ENCODE data around the gene TGDS. TPM values are rescaled to one million over a fixed set of nuclear protein-coding genes. Genes with fewer than 3 reads are reported as not detected.

The TGDS gene
- total and polyA plus RNA-seq, 2 of the 8 experiments (the other 6 are each of a cell fraction or from before 2014, with no cell fraction given), result 11.6 to 11.8 TPM

DNA sequence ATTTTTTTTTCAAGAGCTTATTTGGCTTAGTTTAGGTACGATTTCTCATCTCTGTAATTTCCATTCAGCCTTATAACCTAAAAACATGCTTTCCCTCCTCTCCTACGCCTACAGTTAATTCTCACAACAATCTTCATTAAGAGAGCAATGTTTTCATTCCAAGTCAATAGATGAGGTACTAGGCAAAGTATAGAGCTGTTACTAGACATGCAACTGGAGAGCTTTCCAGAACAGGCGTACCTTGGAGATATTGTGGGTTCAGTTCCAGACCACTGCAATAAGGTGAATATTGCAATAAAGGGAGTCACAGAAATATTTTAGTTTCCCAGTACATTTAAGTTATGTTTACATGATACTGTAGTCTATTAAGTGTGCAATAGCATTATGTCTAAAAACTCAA is 34.8 kb downstream of the TGDS start:
- no peaks in the 10 kb centered on the region for H4K20me1 ChIP-seq (replicated peaks in 1 of 2; ENCODE audit: control insufficient read depth in 1 of 2, insufficient read depth in 2 of 2, low read length in 2 of 2)
- ChIA-PET CTCF (ENCODE audit: partially characterized antibody) (no interaction called here), POLR2A (ENCODE audit: partially characterized antibody) (interaction anchor here (0.7 to 1.1 kb wide), 3 partner anchors 8 to 12 kb away, joined by 3 to 5 read pairs (median 3); no protein-coding TSS in a partner anchor)
- no peak overlapping the region for H3K9ac ChIP-seq (replicated peaks in 1 of 4; ENCODE audit: extremely low read depth in 1 of 4, low read depth in 3 of 4, low read length in 3 of 4)
- H2AFZ ChIP-seq (ENCODE audit: low read length), result no peak overlapping the region
- no peak overlapping the region for H2BK5ac ChIP-seq (ENCODE audit: low read depth, low read length)
- no peak overlapping the region for H3K4ac ChIP-seq (replicated peaks; ENCODE audit: insufficient read length, low read depth, low read length)
- no peak overlapping the region for H3K18ac ChIP-seq (ENCODE audit: extremely low read depth, low read length)
- H4K91ac ChIP-seq (replicated peaks; ENCODE audit: insufficient read length, low read length), result no peak overlapping the region
- no peak overlapping the region for H2BK15ac ChIP-seq (ENCODE audit: low read length)
- DNase-seq (ENCODE audit: low read depth in 1 of 2, low spot score in 2 of 2) (no peak), FAIRE-seq (no peak)
- 90% methylated on average over 3 of the region's 3 CpGs; no CpG with 5 or more reads in 1 of the 2 experiments for WGBS, 2 experiments (ENCODE audit: extremely low coverage in 1 of 2, insufficient coverage in 1 of 2, insufficient read length in 1 of 2, insufficient replicate concordance in 2 of 2, low coverage in 1 of 2, low lambda C conversion rate in 2 of 2, missing lambda C conversion rate in 1 of 2)
- H3K79me1 ChIP-seq (ENCODE audit: low read depth, low read length), result no peaks in the 10 kb centered on the region
- no peak overlapping the region for H3K27ac ChIP-seq (ENCODE audit: low read depth, low read length)
- no peak overlapping the region for H3K56ac ChIP-seq (replicated peaks; ENCODE audit: insufficient read length, low read depth, low read length)
- H3K36me3 ChIP-seq (ENCODE audit: control insufficient read depth in 2 of 4, insufficient read depth in 4 of 4, low read length in 3 of 4), result no peaks in the 10 kb centered on the region
- H2AK5ac ChIP-seq (ENCODE audit: low read depth, low read length), result no peak overlapping the region
- no peaks in the 10 kb centered on the region; the same call in 1 of the 2 replicates for H3K23me2 ChIP-seq (ENCODE audit: low read depth, low read length)
- no peak overlapping the region for H3K23ac ChIP-seq (ENCODE audit: insufficient read length)
- no peaks in the 10 kb centered on the region; a peak in 1 of 4 replicates for H3K9me3 ChIP-seq (ENCODE audit: insufficient read depth in 2 of 2, low read depth in 1 of 2, low read length in 1 of 2)
- H4K8ac ChIP-seq (ENCODE audit: extremely low read depth, insufficient read depth, low read length), result no peak overlapping the region
- no peak overlapping the region for H3K4me3 ChIP-seq (ENCODE audit: extremely low read depth in 1 of 4, insufficient read depth in 2 of 4, low read depth in 3 of 4, low read length in 4 of 4)
- H3K4me1 ChIP-seq (replicated peaks in 1 of 4; ENCODE audit: control insufficient read depth in 3 of 4, insufficient read depth in 4 of 4, low read length in 3 of 4), result no peaks in the 10 kb centered on the region
- no peak overlapping the region for H2BK120ac ChIP-seq (replicated peaks; ENCODE audit: low read depth, low read length)
- H2BK20ac ChIP-seq (ENCODE audit: low read length), result no peak overlapping the region
- H2BK12ac ChIP-seq (ENCODE audit: low read depth, low read length), result no peak overlapping the region
- no peaks in the 10 kb centered on the region for H3K27me3 ChIP-seq (replicated peaks in 1 of 4; ENCODE audit: control insufficient read depth in 3 of 4, extremely low read depth in 1 of 4, insufficient read depth in 3 of 4, low read length in 3 of 4)
- no peak overlapping the region for H4K5ac ChIP-seq (ENCODE audit: insufficient read length, low read depth, low read length)
- H3K79me2 ChIP-seq (ENCODE audit: control insufficient read depth in 1 of 2, insufficient read depth in 2 of 2, low read length in 2 of 2), result no peaks in the 10 kb centered on the region
- no peak overlapping the region for H3K14ac ChIP-seq (ENCODE audit: insufficient read length)
- H3K4me2 ChIP-seq (ENCODE audit: insufficient read depth in 1 of 2, low read depth in 2 of 2, low read length in 2 of 2), result no peak overlapping the region
- TF ChIP-seq NANOG (IDR thresholded peaks at IDR 0.05; ENCODE audit: insufficient read depth, low read depth, low read length, poor library complexity, severe bottlenecking) (no peak), ZNF274 (IDR thresholded peaks at IDR 0.05; ENCODE audit: borderline replicate concordance, extremely low read depth, low read length) (no peak), EGR1 (IDR thresholded peaks at IDR 0.05; ENCODE audit: borderline replicate concordance, low read depth, low read length) (no peak)
- TF ChIP-seq, protein P1, sequence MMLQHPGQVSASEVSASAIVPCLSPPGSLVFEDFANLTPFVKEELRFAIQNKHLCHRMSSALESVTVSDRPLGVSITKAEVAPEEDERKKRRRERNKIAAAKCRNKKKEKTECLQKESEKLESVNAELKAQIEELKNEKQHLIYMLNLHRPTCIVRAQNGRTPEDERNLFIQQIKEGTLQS (IDR thresholded peaks at IDR 0.05; ENCODE audit: insufficient read depth, low read depth, low read length), result no peak

All from H1 (cell line).